Muscle layer of duodenum (tissue), 2 donors: ENCODE data around the gene P4HB.

ENCODE experiments used
- H3K27ac ChIP-seq: one replicate; pipeline ENCODE4 v1.7.0; 2013; ENCODE audit warnings: mild to moderate bottlenecking, low read length
- H3K27me3 ChIP-seq: one replicate; pipeline ENCODE4 v1.7.0; 2013; ENCODE audit warnings: low read depth, mild to moderate bottlenecking, control low read depth, low read length
- H3K36me3 ChIP-seq, 2 donors: one replicate each; pipeline ENCODE4 v1.7.0; 2013; ENCODE audit warnings: low read length in 2 of 2, control low read depth in 1 of 2, mild to moderate bottlenecking in 1 of 2; ENCODE audit not compliant: insufficient read depth in 2 of 2, control insufficient read depth in 1 of 2
- H3K4me1 ChIP-seq, 2 donors: one replicate each; pipeline ENCODE4 v1.7.0; 2013; ENCODE audit warnings: low read length in 2 of 2, mild to moderate bottlenecking in 2 of 2, control low read depth in 1 of 2, moderate library complexity in 1 of 2; ENCODE audit not compliant: insufficient read depth in 2 of 2, control insufficient read depth in 1 of 2
- H3K4me3 ChIP-seq, 2 donors: one replicate each; pipeline ENCODE4 v1.7.0; 2013; ENCODE audit warnings: low read length in 2 of 2, low read depth in 1 of 2, mild to moderate bottlenecking in 1 of 2
- H3K9me3 ChIP-seq, 2 donors: one replicate each; pipeline ENCODE4 v1.7.0; 2013; ENCODE audit warnings: low read length in 2 of 2, control low read depth in 1 of 2, mild to moderate bottlenecking in 1 of 2; ENCODE audit not compliant: control insufficient read depth in 1 of 2
- donor health status: healthy.

P4HB gene

GRCh38 chr17:81903415-81903831, 43.1 kb upstream of the P4HB start:
- Histone ChIP-seq H3K27ac (no peak overlapping the region), H3K4me1 (peaks cover 0 to 15% of the 10 kb centered on the region in 2 donors), H3K36me3 (peaks cover 11 to 39% of the 10 kb centered on the region in 2 donors), H3K9me3 (no peaks in the 10 kb centered on the region), H3K27me3 (peaks cover 6% of the 10 kb centered on the region), H3K4me3 (no peak overlapping the region)

- Histone ChIP-seq H3K27ac (no peak overlapping the region), H3K9me3 (no peaks in the 10 kb centered on the region), H3K36me3 (peaks cover 17 to 40% of the 10 kb centered on the region in 2 donors), H3K27me3 (peaks cover 6% of the 10 kb centered on the region), H3K4me1 (peaks cover 0 to 15% of the 10 kb centered on the region in 2 donors), H3K4me3 (peak overlapping the region in 1 of 2 donors; percentile 45)
These were observed 42.5 kb upstream of the P4HB start for GRCh38 chr17:81902653-81903414.

- peaks cover 0 to 15% of the 10 kb centered on the region in 2 donors for H3K4me1 ChIP-seq
- H3K4me3 ChIP-seq = peak within 1 kb of the TSS in 1 of 2 donors; percentile 45
- H3K9me3 ChIP-seq = no peaks in the 10 kb centered on the region
- H3K27ac ChIP-seq = no peak within 1 kb of the TSS
- peaks cover 6% of the 10 kb centered on the region for H3K27me3 ChIP-seq
- H3K36me3 ChIP-seq = peaks cover 20 to 40% of the 10 kb centered on the region in 2 donors
These were observed 41.8 kb upstream of the P4HB start, which contains the start of gene NPB for GRCh38 chr17:81902023-81902652. Gene NPB, plus strand, starts transcription at chr17:81902238. Its CDS starts 40 bp downstream, at chr17:81902278.

GRCh38 chr17:81901167-81902022, 41.1 kb upstream of the P4HB start:
- Histone ChIP-seq H3K27ac (no peak overlapping the region), H3K36me3 (peaks cover 19 to 37% of the 10 kb centered on the region in 2 donors), H3K4me3 (peak overlapping the region in 1 of 2 donors; percentile 45), H3K27me3 (peaks cover 6% of the 10 kb centered on the region), H3K9me3 (no peaks in the 10 kb centered on the region), H3K4me1 (peaks cover 0 to 15% of the 10 kb centered on the region in 2 donors)

- peaks cover 6% of the 10 kb centered on the region for H3K27me3 ChIP-seq
- peaks cover 0 to 15% of the 10 kb centered on the region in 2 donors for H3K4me1 ChIP-seq
- peaks cover 16 to 43% of the 10 kb centered on the region in 2 donors for H3K36me3 ChIP-seq
- no peak overlapping the region for H3K27ac ChIP-seq
- H3K9me3 ChIP-seq = no peaks in the 10 kb centered on the region
- no peak overlapping the region for H3K4me3 ChIP-seq
These were observed 40.0 kb upstream of the P4HB start for GRCh38 chr17:81900181-81900820.

GRCh38 chr17:81899514-81900166, 39.3 kb upstream of the P4HB start:
- H3K27me3 ChIP-seq = peaks cover 6% of the 10 kb centered on the region
- no peak overlapping the region for H3K27ac ChIP-seq
- no peaks in the 10 kb centered on the region for H3K9me3 ChIP-seq
- H3K4me3 ChIP-seq = no peak overlapping the region
- peaks cover 0 to 15% of the 10 kb centered on the region in 2 donors for H3K4me1 ChIP-seq
- peaks cover 16 to 47% of the 10 kb centered on the region in 2 donors for H3K36me3 ChIP-seq

GRCh38 chr17:81898885-81899284, 38.5 kb upstream of the P4HB start:
- peaks cover 6% of the 10 kb centered on the region for H3K27me3 ChIP-seq
- H3K27ac ChIP-seq = no peak overlapping the region
- H3K36me3 ChIP-seq = peaks cover 16 to 52% of the 10 kb centered on the region in 2 donors
- peaks cover 0 to 15% of the 10 kb centered on the region in 2 donors for H3K4me1 ChIP-seq
- H3K4me3 ChIP-seq = no peak overlapping the region
- no peaks in the 10 kb centered on the region for H3K9me3 ChIP-seq

- Histone ChIP-seq H3K9me3 (no peaks in the 10 kb centered on the region), H3K27me3 (peaks cover 6% of the 10 kb centered on the region), H3K36me3 (peaks cover 16 to 52% of the 10 kb centered on the region in 2 donors), H3K4me1 (peaks cover 0 to 15% of the 10 kb centered on the region in 2 donors), H3K4me3 (no peak overlapping the region), H3K27ac (no peak overlapping the region)
These were observed 37.9 kb upstream of the P4HB start for GRCh38 chr17:81898029-81898866.

- Histone ChIP-seq H3K4me3 (no peak overlapping the region), H3K27me3 (no peaks in the 10 kb centered on the region), H3K36me3 (peaks cover 16 to 50% of the 10 kb centered on the region in 2 donors), H3K4me1 (peaks cover 1 to 13% of the 10 kb centered on the region in 2 donors), H3K27ac (no peak overlapping the region), H3K9me3 (no peaks in the 10 kb centered on the region)
These were observed 35.1 kb upstream of the P4HB start for GRCh38 chr17:81895400-81895799.

GRCh38 chr17:81891303-81891552, 30.9 kb upstream of the P4HB start:
- H3K4me3 ChIP-seq = peak overlapping the region in 1 of 2 donors; percentile 94
- peaks cover 6 to 28% of the 10 kb centered on the region in 2 donors for H3K4me1 ChIP-seq
- H3K9me3 ChIP-seq = no peaks in the 10 kb centered on the region
- H3K27me3 ChIP-seq = no peaks in the 10 kb centered on the region
- peaks cover 20 to 52% of the 10 kb centered on the region in 2 donors for H3K36me3 ChIP-seq
- H3K27ac ChIP-seq = no peak overlapping the region
